HEK293 (cell line): Measurements from ENCODE around the gene PYGO2.
"Not testable (repeated sequence)": the region's sequence is repeated elsewhere in the genome, so short reads cannot be mapped to it uniquely, and the experiment has no call there.

ENCODE experiments used
- CTCF ChIA-PET: fragments of 350-600 bp; formaldehyde crosslinking; extraction: SDS; loops from one replicate; lab custom pipeline; 2021; ENCODE audit warnings: antibody characterized with exemption; lab: Yijun Ruan, JAX
- POLR2A ChIA-PET: fragments of 300-600 bp; formaldehyde crosslinking; extraction: SDS; loops from one replicate; lab custom pipeline; 2020; ENCODE audit warnings: antibody characterized with exemption, inconsistent platforms; lab: Yijun Ruan, JAX
- H3K27ac ChIP-seq: fragments of 200-500 bp; sonication (Bioruptor generic); 2 replicates; pipeline ENCODE4 v1.5.1; 2014; ENCODE audit warnings: low read depth, low read length, control low read depth, inconsistent platforms; ENCODE audit errors: extremely low read depth
- H3K36me3 ChIP-seq, 2 experiments: fragments of 200-500 bp in 1 of 2; sonication (Bioruptor generic) in 1 of 2; 1 replicate in 1 of 2; 2 replicates in 1 of 2; pipeline ENCODE4 v1.5.1; 2014 to 2017; ENCODE audit warnings: inconsistent platforms in 2 of 2, low read length in 2 of 2; ENCODE audit not compliant: control insufficient read depth in 2 of 2, insufficient read depth in 1 of 2
- H3K4me1 ChIP-seq: fragments of 200-500 bp; sonication (Bioruptor generic); 2 replicates; pipeline ENCODE4 v1.5.1; 2014; ENCODE audit warnings: mild to moderate bottlenecking, low read length, inconsistent platforms; ENCODE audit not compliant: control insufficient read depth, insufficient read depth
- H3K4me3 ChIP-seq: 2 replicates; pipeline ENCODE4 v1.5.1; 2011; ENCODE audit warnings: low read depth, mild to moderate bottlenecking, control low read depth, low read length, moderate library complexity
- H3K9me3 ChIP-seq: fragments of 200-500 bp; sonication (Bioruptor generic); 2 replicates; pipeline ENCODE4 v1.5.1; 2014; ENCODE audit warnings: low read depth, low read length, inconsistent platforms; ENCODE audit not compliant: control insufficient read depth, insufficient read depth
- SETDB1 ChIP-seq: IDR thresholded peaks from one replicate; pipeline ENCODE4 v1.6.1; 2017; ENCODE audit warnings: mild to moderate bottlenecking, low read length, moderate library complexity, mixed read lengths; ENCODE audit not compliant: insufficient read length
- ZEB2 ChIP-seq: fragments of 450-650 bp; formaldehyde crosslinking; IDR thresholded peaks from 2 replicates; pipeline ENCODE4 v1.5.1; 2016; ENCODE audit warnings: missing biosample characterization, missing genetic modification characterization
- ZNF239 ChIP-seq: fragments of 450-650 bp; formaldehyde crosslinking; IDR thresholded peaks from 2 replicates; pipeline ENCODE4 v1.5.1; 2016; ENCODE audit warnings: missing biosample characterization, missing genetic modification characterization
- ZNF341 ChIP-seq: fragments of 450-650 bp; formaldehyde crosslinking; IDR thresholded peaks from 2 replicates; pipeline ENCODE4; 2016; ENCODE audit warnings: low read depth, missing biosample characterization, missing genetic modification characterization
- ZNF394 ChIP-seq: fragments of 450-650 bp; formaldehyde crosslinking; IDR thresholded peaks from 2 replicates; pipeline ENCODE4 v1.5.1; 2016; ENCODE audit warnings: missing biosample characterization, missing genetic modification characterization, mild to moderate bottlenecking, moderate library complexity, borderline replicate concordance
- ZNF501 ChIP-seq: fragments of 450-650 bp; formaldehyde crosslinking; IDR thresholded peaks from 2 replicates; pipeline ENCODE4 v1.5.1; 2016; ENCODE audit warnings: missing biosample characterization, missing genetic modification characterization
- ZSCAN30 ChIP-seq: fragments of 450-650 bp; IDR thresholded peaks from 2 replicates; pipeline ENCODE4 v1.5.1; 2018; ENCODE audit warnings: missing biosample characterization, mild to moderate bottlenecking, missing genetic modification characterization, moderate library complexity
- TF ChIP-seq, protein P1 (sequence below): fragments of 450-650 bp; formaldehyde crosslinking; IDR thresholded peaks from 2 replicates; pipeline ENCODE4 v1.5.1; 2016; ENCODE audit warnings: missing biosample characterization, missing genetic modification characterization, borderline replicate concordance
- TF ChIP-seq, protein P2 (sequence below): fragments of 450-650 bp; formaldehyde crosslinking; IDR thresholded peaks from 2 replicates; pipeline ENCODE4 v1.5.1; 2016; ENCODE audit warnings: missing biosample characterization, missing genetic modification characterization

Gene PYGO2

DNA sequence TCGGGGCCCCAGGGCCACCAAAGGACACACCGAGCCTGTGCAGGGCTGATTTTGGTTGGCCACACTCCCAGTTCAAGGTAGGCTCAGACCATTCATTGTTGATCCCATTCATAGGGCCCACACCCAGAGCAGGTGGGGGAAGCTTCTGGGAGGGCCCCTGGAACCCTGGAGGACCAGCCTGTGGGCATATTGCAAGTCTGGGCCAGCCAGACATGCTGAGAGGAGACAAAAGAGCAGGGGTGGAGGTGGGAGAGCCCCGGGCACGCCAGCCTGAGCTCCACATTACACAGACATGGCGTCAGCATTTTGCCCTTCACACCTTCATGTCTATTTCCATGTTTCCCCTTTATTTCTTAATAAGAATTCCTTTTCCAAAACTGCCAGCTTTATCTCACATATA lies 50.7 kb downstream of the PYGO2 start (continued):
- TF ChIP-seq ZNF501 (no peak), ZNF341 (tag by site-specific recombination) (no peak), ZSCAN30 (tag by site-specific recombination) (no peak), ZNF239 (tag by site-specific recombination) (no peak), ZEB2 (tag by site-specific recombination) (no peak)
- TF ChIP-seq, protein P1, sequence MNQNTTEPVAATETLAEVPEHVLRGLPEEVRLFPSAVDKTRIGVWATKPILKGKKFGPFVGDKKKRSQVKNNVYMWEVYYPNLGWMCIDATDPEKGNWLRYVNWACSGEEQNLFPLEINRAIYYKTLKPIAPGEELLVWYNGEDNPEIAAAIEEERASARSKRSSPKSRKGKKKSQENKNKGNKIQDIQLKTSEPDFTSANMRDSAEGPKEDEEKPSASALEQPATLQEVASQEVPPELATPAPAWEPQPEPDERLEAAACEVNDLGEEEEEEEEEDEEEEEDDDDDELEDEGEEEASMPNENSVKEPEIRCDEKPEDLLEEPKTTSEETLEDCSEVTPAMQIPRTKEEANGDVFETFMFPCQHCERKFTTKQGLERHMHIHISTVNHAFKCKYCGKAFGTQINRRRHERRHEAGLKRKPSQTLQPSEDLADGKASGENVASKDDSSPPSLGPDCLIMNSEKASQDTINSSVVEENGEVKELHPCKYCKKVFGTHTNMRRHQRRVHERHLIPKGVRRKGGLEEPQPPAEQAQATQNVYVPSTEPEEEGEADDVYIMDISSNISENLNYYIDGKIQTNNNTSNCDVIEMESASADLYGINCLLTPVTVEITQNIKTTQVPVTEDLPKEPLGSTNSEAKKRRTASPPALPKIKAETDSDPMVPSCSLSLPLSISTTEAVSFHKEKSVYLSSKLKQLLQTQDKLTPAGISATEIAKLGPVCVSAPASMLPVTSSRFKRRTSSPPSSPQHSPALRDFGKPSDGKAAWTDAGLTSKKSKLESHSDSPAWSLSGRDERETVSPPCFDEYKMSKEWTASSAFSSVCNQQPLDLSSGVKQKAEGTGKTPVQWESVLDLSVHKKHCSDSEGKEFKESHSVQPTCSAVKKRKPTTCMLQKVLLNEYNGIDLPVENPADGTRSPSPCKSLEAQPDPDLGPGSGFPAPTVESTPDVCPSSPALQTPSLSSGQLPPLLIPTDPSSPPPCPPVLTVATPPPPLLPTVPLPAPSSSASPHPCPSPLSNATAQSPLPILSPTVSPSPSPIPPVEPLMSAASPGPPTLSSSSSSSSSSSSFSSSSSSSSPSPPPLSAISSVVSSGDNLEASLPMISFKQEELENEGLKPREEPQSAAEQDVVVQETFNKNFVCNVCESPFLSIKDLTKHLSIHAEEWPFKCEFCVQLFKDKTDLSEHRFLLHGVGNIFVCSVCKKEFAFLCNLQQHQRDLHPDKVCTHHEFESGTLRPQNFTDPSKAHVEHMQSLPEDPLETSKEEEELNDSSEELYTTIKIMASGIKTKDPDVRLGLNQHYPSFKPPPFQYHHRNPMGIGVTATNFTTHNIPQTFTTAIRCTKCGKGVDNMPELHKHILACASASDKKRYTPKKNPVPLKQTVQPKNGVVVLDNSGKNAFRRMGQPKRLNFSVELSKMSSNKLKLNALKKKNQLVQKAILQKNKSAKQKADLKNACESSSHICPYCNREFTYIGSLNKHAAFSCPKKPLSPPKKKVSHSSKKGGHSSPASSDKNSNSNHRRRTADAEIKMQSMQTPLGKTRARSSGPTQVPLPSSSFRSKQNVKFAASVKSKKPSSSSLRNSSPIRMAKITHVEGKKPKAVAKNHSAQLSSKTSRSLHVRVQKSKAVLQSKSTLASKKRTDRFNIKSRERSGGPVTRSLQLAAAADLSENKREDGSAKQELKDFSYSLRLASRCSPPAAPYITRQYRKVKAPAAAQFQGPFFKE (tag by site-specific recombination), result no peak
- TF ChIP-seq, all 188 proteins: peak for 0

DNA sequence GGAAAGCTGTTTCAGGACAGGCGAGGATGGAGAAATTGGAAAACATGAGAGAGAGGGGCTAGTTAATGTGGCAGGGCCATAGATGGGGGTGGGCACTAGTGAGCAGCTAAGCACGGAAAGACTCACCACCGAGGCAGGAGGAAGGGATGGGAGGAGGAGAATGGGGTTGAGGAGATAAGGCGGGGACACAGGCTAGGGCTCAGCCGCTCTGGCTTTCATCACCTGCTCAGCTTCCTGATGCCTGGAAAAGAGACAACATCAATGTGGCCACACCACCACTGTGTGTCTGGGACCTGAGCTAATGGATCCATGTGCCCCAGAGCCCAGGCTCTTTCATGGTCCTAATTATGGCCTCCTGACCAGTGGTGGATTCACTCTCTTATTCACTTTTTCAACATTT lies 52.6 kb downstream of the PYGO2 start:
- TF ChIP-seq, protein P2, sequence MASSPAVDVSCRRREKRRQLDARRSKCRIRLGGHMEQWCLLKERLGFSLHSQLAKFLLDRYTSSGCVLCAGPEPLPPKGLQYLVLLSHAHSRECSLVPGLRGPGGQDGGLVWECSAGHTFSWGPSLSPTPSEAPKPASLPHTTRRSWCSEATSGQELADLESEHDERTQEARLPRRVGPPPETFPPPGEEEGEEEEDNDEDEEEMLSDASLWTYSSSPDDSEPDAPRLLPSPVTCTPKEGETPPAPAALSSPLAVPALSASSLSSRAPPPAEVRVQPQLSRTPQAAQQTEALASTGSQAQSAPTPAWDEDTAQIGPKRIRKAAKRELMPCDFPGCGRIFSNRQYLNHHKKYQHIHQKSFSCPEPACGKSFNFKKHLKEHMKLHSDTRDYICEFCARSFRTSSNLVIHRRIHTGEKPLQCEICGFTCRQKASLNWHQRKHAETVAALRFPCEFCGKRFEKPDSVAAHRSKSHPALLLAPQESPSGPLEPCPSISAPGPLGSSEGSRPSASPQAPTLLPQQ (tag by site-specific recombination), result no peak
- TF ChIP-seq, all 188 proteins: peak for 0
- ChIA-PET CTCF (no interaction called here), POLR2A (no interaction called here)
- no peaks in the 10 kb centered on the region for H3K9me3 ChIP-seq
- no peak overlapping the region for H3K4me3 ChIP-seq
- no peak overlapping the region for H3K27ac ChIP-seq
- no peaks in the 10 kb centered on the region for H3K36me3 ChIP-seq
- no peaks in the 10 kb centered on the region for H3K4me1 ChIP-seq

DNA sequence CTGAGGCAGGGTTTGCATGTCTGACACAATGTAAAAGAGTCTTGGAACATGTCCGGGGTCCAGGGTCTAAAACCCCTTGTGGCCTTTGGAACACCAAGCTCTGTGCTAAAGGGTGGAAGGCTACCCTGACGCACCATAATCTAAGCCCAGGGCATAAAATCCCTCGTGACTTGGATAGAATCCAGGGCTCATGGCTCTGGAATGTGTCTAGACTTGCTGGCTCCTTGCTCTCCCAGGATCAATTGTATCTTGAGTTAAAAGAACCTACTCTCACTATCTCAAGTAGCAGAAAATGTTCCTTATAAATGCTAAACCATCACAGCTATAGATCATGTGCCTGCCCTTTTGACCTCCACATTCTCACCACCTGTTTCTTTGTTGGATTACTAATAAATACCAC lies 53.5 kb downstream of the PYGO2 start:
- CTCF ChIA-PET, result interaction anchor here (1.4 kb wide), 1 partner anchor 239 kb away, joined by 4 read pairs; no protein-coding TSS in a partner anchor
- H3K4me1 ChIP-seq, POLR2A ChIA-PET, H3K36me3 ChIP-seq, H3K4me3 ChIP-seq, H3K9me3 ChIP-seq, H3K27ac ChIP-seq: not testable (repeated sequence)
- TF ChIP-seq ZNF394 (tag by site-specific recombination) (peak; percentile 15; the same call in 1 of the 2 replicates), SETDB1 (peak; percentile 20)
